OCI-LY1 (cell line): ENCODE measurements around the gene TRIM37.

Experiments used
- CTCF ChIP-seq: fragments of 200-600 bp; sonication (generic), shearing (Covaris generic); IDR thresholded peaks from 2 replicates; pipeline ENCODE4 v1.5.1; 2017; ENCODE audit warnings: mild to moderate bottlenecking, antibody characterized with exemption, low read length, moderate library complexity, mixed read lengths
- EZH2 ChIP-seq: fragments of 200-600 bp; sonication (generic), shearing (Covaris generic); IDR thresholded peaks from 2 replicates; pipeline ENCODE4 v1.8.0; 2017; ENCODE audit warnings: borderline replicate concordance, mixed run types, mild to moderate bottlenecking, antibody characterized with exemption, low read length, moderate library complexity, mixed read lengths

- TF ChIP-seq CTCF (no peak), EZH2 (no peak)
These were observed 4.3 kb upstream of the TRIM37 start for GRCh38 chr17:59110973-59111372.
